Astrocyte (in vitro differentiated cells and primary cell): ENCODE measurements around the gene GLRX5. TPM values are rescaled to one million over a fixed set of nuclear protein-coding genes. Genes with fewer than 3 reads are reported as not detected.

Experiments used
- DNase-seq: peaks from one replicate; pipeline ENCODE4 v3.0.0-alpha.2; 2010; ENCODE audit warnings: low read depth
- FAIRE-seq: peaks from 2 replicates; lab custom pipeline; 2011; peaks lifted over from hg19 to GRCh38; lab: Jason Lieb, UNC
- H2AFZ ChIP-seq: 2 replicates; pipeline ENCODE4 v1.6.0; 2012; ENCODE audit warnings: low read depth, low read length, inconsistent platforms
- H3K27ac ChIP-seq: 2 replicates; pipeline ENCODE4 v1.5.1; 2011; ENCODE audit warnings: low read depth, low read length, inconsistent platforms
- H3K27me3 ChIP-seq: 2 replicates; pipeline ENCODE4 v1.6.0; 2011; ENCODE audit warnings: low read length, inconsistent platforms; ENCODE audit not compliant: insufficient read depth
- H3K36me3 ChIP-seq: 2 replicates; pipeline ENCODE4 v1.5.1; 2011; ENCODE audit warnings: low read length, inconsistent platforms; ENCODE audit not compliant: insufficient read depth
- H3K4me1 ChIP-seq: 2 replicates; pipeline ENCODE4 v1.5.1; 2011; ENCODE audit warnings: low read length, inconsistent platforms; ENCODE audit not compliant: insufficient read depth
- H3K4me2 ChIP-seq: 2 replicates; pipeline ENCODE4 v1.6.0; 2012; ENCODE audit warnings: low read length, inconsistent platforms
- H3K4me3 ChIP-seq: 2 replicates; pipeline ENCODE4 v1.5.1; 2011; ENCODE audit warnings: low read depth, mild to moderate bottlenecking, low read length, inconsistent platforms; ENCODE audit not compliant: insufficient read depth
- H3K79me2 ChIP-seq: 2 replicates; pipeline ENCODE4 v1.6.0; 2012; ENCODE audit warnings: mild to moderate bottlenecking, low read length, inconsistent platforms; ENCODE audit not compliant: insufficient read depth
- H3K9ac ChIP-seq: 2 replicates; pipeline ENCODE4 v1.6.0; 2012; ENCODE audit warnings: mild to moderate bottlenecking, low read length, inconsistent platforms
- H3K9me3 ChIP-seq: 2 replicates; pipeline ENCODE4 v1.5.1; 2012; ENCODE audit warnings: low read depth, mild to moderate bottlenecking, low read length, inconsistent platforms; ENCODE audit not compliant: insufficient read depth
- H4K20me1 ChIP-seq: 2 replicates; pipeline ENCODE4 v1.6.0; 2012; ENCODE audit warnings: low read length, inconsistent platforms; ENCODE audit not compliant: insufficient read depth
- H3K27ac Mint-ChIP-seq: one replicate; pipeline ENCODE4 v1.8.0; 2021; ENCODE audit warnings: mild to moderate bottlenecking, mixed read lengths; ENCODE audit not compliant: unreplicated experiment
- H3K27me3 Mint-ChIP-seq: one replicate; pipeline ENCODE4 v1.8.0; 2021; ENCODE audit warnings: low read depth, mixed read lengths; ENCODE audit not compliant: unreplicated experiment
- H3K36me3 Mint-ChIP-seq: one replicate; pipeline ENCODE4 v1.8.0; 2021; ENCODE audit warnings: low read depth, mixed read lengths; ENCODE audit not compliant: unreplicated experiment
- H3K4me1 Mint-ChIP-seq: one replicate; pipeline ENCODE4 v1.8.0; 2021; ENCODE audit warnings: low read depth, mixed read lengths; ENCODE audit not compliant: unreplicated experiment
- H3K4me3 Mint-ChIP-seq: one replicate; pipeline ENCODE4 v1.8.0; 2021; ENCODE audit warnings: mild to moderate bottlenecking, moderate library complexity, mixed read lengths; ENCODE audit not compliant: unreplicated experiment
- H3K9me3 Mint-ChIP-seq: one replicate; pipeline ENCODE4 v1.8.0; 2021; ENCODE audit warnings: mild to moderate bottlenecking, mixed read lengths; ENCODE audit not compliant: unreplicated experiment
- EZH2 ChIP-seq: IDR thresholded peaks from 2 replicates; pipeline ENCODE4 v1.6.1; 2012; ENCODE audit warnings: mild to moderate bottlenecking, low read length, inconsistent platforms; ENCODE audit not compliant: insufficient read depth
- total RNA-seq: library from RNA; stranded (reverse); gene quantifications from 2 replicates; pipeline ENCODE4 v1.2.1, GENCODE V29; 2021
- TF ChIP-seq, protein P1 (sequence below): IDR thresholded peaks from 2 replicates; pipeline ENCODE4 v1.5.1; 2011; ENCODE audit warnings: low read depth, mild to moderate bottlenecking, inconsistent platforms, low read length, moderate library complexity; ENCODE audit not compliant: insufficient read depth

Gene GLRX5
- total RNA-seq, 1 donor from 2014 or later = 50.5 TPM

DNA sequence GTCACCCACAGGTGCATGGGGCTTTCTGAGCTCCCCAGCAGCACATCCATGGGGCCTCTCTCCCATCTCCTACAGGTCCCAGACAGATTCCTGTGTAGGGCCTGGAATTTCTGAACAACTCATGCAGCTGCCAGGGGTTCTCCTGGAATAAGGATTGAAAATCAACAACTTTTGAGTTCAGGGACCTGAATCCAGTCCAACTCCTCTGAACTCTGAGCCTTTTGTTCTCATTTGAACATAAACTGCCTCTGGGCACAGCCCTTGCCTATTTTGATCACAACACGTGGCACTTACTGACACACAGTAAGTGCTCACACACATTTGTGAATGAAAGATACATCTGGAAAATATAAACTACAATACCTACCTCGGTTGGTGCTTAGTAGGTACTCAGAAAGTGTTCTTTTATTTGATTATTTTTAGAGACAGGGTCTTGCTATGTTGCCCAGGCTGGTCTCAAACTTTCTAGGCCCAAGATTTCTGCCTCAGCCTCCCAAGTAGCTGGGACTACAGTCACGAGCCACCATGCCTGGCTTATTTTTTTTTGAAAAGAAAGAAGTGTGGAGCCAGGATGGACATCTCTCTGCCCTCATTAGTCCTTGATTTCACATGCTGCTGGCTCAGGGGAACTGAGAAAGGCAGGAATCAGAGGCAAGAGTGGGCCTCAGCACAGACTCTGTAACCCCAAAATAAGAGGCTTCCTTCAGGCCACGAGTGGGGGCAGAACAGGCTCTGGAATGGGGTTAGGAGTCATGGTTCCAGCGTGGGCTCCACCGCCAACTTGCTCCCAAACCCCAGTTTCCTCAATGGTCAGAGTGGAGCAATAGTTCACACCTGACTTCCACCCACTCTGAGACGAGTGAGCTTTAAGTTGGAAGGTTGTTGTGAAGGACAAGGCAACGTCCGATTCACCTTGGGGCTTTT, 45.4 kb upstream of the GLRX5 start:
- H3K4me3 ChIP-seq = no peak overlapping the region
- TF ChIP-seq EZH2 = no peak
- TF ChIP-seq, protein P1, sequence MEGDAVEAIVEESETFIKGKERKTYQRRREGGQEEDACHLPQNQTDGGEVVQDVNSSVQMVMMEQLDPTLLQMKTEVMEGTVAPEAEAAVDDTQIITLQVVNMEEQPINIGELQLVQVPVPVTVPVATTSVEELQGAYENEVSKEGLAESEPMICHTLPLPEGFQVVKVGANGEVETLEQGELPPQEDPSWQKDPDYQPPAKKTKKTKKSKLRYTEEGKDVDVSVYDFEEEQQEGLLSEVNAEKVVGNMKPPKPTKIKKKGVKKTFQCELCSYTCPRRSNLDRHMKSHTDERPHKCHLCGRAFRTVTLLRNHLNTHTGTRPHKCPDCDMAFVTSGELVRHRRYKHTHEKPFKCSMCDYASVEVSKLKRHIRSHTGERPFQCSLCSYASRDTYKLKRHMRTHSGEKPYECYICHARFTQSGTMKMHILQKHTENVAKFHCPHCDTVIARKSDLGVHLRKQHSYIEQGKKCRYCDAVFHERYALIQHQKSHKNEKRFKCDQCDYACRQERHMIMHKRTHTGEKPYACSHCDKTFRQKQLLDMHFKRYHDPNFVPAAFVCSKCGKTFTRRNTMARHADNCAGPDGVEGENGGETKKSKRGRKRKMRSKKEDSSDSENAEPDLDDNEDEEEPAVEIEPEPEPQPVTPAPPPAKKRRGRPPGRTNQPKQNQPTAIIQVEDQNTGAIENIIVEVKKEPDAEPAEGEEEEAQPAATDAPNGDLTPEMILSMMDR = no peak
- H3K9ac ChIP-seq = no peak overlapping the region
- no peaks in the 10 kb centered on the region for H3K27me3 ChIP-seq
- no peaks in the 10 kb centered on the region for H3K79me2 ChIP-seq
- no peak overlapping the region for H3K4me2 ChIP-seq
- no peaks in the 10 kb centered on the region for H3K9me3 ChIP-seq
- peaks cover 4% of the 10 kb centered on the region for H3K9me3 Mint-ChIP-seq
- H3K36me3 ChIP-seq = no peaks in the 10 kb centered on the region
- H3K4me1 ChIP-seq = no peaks in the 10 kb centered on the region
- H3K27me3 Mint-ChIP-seq = peaks cover 19% of the 10 kb centered on the region
- H3K27ac ChIP-seq = no peak overlapping the region
- no peaks in the 10 kb centered on the region for H4K20me1 ChIP-seq
- no peak for FAIRE-seq
- no peaks in the 10 kb centered on the region for H3K36me3 Mint-ChIP-seq
- H3K4me1 Mint-ChIP-seq = peaks cover 1% of the 10 kb centered on the region
- H2AFZ ChIP-seq = no peak overlapping the region
- no peak overlapping the region for H3K27ac Mint-ChIP-seq
- DNase-seq = no peak
- H3K4me3 Mint-ChIP-seq = no peak overlapping the region

DNA sequence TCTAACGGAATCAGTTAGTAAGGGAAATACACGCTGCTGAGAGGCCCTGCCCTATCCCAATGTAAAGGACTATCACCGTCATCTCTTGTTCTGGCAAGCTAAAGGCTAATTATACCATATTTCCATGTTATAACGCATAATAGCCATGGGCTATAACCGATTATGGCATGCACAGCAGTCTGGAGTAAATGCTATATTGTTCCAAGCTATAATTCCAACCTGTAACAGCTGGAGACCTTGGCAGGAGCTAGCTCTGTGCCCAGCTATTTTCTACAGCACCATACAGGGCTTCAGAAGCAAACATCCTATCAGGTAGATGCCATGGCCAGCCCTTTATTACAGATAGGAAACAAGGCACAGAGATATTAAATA, 44.7 kb upstream of the GLRX5 start:
- TF ChIP-seq EZH2 = no peak
- TF ChIP-seq, protein P1 = no peak
- Histone ChIP-seq H3K79me2 (no peaks in the 10 kb centered on the region), H3K9ac (no peak overlapping the region), H3K36me3 (no peaks in the 10 kb centered on the region), H3K9me3 (no peaks in the 10 kb centered on the region), H2AFZ (no peak overlapping the region), H3K27ac (no peak overlapping the region), H3K27me3 (no peaks in the 10 kb centered on the region), H4K20me1 (no peaks in the 10 kb centered on the region), H3K4me2 (no peak overlapping the region), H3K4me1 (no peaks in the 10 kb centered on the region), H3K4me3 (no peak overlapping the region)
- Mint-ChIP-seq H3K36me3 (no peaks in the 10 kb centered on the region), H3K27ac (no peak overlapping the region), H3K4me3 (no peak overlapping the region), H3K27me3 (peaks cover 19% of the 10 kb centered on the region), H3K9me3 (peaks cover 4% of the 10 kb centered on the region), H3K4me1 (no peaks in the 10 kb centered on the region)
- DNase-seq (no peak), FAIRE-seq (no peak)
